Fibroblast of mammary gland (primary cell): Measurements from ENCODE around the gene LSR.
"Not testable (repeated sequence)": the region's sequence is repeated elsewhere in the genome, so short reads cannot be mapped to it uniquely, and the experiment has no call there.

ENCODE experiments used
- DNase-seq: peaks from one replicate; pipeline ENCODE4 v3.0.0-alpha.2; 2010; ENCODE audit warnings: low read depth
- H3K4me3 ChIP-seq: 2 replicates; pipeline ENCODE4 v1.5.1; 2011; ENCODE audit warnings: low read depth, mild to moderate bottlenecking, low read length, moderate library complexity; ENCODE audit not compliant: control insufficient read depth
- TF ChIP-seq, protein P1 (sequence below): conservative IDR thresholded peaks from 2 replicates; pipeline ENCODE4 v1.5.1; 2011; ENCODE audit warnings: low read depth, low read length, inconsistent platforms; ENCODE audit not compliant: control insufficient read depth, insufficient read depth

The LSR gene

GRCh38 chr19:35232912-35233311, 15.9 kb upstream of the LSR start:
- TF ChIP-seq, protein P1, sequence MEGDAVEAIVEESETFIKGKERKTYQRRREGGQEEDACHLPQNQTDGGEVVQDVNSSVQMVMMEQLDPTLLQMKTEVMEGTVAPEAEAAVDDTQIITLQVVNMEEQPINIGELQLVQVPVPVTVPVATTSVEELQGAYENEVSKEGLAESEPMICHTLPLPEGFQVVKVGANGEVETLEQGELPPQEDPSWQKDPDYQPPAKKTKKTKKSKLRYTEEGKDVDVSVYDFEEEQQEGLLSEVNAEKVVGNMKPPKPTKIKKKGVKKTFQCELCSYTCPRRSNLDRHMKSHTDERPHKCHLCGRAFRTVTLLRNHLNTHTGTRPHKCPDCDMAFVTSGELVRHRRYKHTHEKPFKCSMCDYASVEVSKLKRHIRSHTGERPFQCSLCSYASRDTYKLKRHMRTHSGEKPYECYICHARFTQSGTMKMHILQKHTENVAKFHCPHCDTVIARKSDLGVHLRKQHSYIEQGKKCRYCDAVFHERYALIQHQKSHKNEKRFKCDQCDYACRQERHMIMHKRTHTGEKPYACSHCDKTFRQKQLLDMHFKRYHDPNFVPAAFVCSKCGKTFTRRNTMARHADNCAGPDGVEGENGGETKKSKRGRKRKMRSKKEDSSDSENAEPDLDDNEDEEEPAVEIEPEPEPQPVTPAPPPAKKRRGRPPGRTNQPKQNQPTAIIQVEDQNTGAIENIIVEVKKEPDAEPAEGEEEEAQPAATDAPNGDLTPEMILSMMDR, result no peak
- H3K4me3 ChIP-seq, result no peak overlapping the region
- DNase-seq, result no peak

DNA sequence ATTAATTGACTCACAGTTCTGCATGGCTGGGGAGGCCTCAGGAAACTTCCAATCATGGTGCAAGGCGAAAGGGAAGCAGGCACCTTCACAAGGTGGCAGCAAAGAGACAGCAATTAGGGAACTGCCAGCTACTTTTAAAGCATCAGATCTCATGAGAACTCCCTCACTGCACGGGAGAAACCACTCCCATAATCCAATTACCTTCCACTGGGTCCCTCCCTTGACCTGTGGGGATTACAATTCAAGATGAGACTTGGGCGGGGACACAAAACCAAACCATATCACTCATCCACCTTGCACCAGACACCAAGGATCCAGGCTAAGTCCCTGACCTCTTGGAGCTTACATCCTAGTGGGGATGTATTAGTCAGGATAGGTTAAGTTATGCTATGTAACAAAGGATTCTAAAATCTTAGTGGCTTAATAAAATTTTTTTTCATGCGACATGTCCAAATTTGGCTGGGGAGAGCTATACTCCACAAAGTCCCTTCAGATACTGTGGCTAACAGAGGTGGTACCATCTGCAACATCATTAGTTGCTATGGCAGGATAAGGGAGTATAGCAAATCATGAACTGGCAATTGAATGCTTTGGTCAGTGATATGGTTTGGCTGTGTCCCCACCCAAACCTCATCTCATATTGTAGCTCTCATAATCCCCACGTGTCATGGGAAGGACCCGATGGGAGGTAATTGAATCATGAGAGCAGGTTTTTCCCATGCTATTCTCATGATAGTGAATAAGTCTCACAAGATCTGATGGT, 12.0 kb upstream of the LSR start:
- H3K4me3 ChIP-seq, result no peak overlapping the region
- DNase-seq, result no peak
- TF ChIP-seq, protein P1, result no peak

GRCh38 chr19:35239597-35239996, 9.2 kb upstream of the LSR start:
- not testable (repeated sequence) for DNase-seq, H3K4me3 ChIP-seq

GRCh38 chr19:35240327-35240726, 8.5 kb upstream of the LSR start:
- H3K4me3 ChIP-seq, result no peak overlapping the region
- TF ChIP-seq, protein P1, result no peak
- no peak for DNase-seq

GRCh38 chr19:35241417-35241816, 7.4 kb upstream of the LSR start:
- H3K4me3 ChIP-seq, result no peak overlapping the region
- no peak for DNase-seq
- TF ChIP-seq, protein P1, result no peak

DNA sequence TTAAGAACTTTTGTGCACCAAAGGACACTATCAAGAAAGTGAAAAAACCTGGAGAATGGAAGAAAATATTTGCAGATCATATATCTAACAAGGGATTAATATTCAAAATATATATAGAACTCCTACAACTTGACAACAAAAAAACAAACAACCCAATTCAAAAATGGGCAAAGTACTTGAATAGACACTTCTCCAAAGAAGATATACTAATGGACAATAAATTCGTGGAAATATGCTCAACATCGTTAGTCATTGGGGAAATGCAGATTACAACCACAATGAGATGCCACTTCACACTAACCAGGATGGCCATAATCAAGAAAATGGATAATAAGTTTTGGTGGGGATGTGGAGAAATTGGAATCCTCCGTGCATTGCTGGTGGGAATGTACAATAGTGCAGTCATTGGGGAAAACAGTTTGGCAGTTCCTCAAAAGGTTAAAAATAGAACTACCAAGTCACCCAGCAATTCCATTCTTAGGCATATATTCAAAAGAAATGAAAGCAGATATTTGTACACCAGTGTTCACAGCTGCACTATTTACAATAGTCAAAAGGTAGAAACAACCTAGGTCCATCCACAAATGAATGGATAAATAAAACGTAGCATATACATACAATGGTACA, 2.2 kb upstream of the LSR start:
- H3K4me3 ChIP-seq, result no peak overlapping the region
- no peak for DNase-seq
- TF ChIP-seq, protein P1, result no peak

DNA sequence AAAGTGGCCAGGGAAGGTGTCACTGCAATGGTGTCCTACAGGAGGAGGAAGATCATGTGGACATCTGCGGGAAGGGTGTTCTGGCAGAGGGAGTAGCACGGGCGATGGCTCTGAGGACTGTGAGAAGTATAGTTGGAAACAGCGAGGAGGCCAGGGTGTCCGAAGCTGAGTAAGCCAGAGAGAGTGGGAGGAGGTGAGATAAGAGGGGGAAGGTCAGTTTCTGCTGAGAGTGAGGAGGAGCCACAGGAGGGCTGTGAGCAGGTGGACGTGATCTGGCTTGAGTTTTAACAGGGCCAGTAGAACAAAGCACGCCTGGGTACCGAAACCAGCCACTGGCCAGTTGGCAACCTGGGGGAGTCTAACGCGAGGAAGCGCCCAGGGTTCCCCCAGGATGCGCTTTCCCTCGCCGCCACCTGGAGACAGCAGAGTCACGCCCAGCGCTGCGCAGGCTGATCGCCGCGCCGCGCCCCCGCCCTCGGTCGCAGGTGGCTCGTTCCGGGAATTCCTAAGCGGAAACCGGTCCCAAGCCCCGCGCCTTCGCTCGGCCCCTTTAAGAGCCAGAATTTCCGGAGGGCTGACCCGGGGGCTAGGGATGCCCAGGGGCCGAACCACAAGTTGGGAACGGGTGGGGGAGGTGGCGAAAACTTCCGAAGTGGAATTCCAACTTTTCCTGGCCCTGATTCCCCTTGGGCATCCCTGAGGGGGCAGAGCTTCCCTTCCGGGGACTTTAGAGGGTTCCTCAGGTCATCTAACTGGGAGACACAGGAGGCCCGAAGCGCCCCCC, 1.1 kb upstream of the LSR start:
- TF ChIP-seq, protein P1, result no peak
- no peak overlapping the region for H3K4me3 ChIP-seq
- DNase-seq, result no peak
